Natural killer cell (primary cell): ENCODE measurements around the gene TMEM208. TPM values are rescaled to one million over a fixed set of nuclear protein-coding genes. Genes with fewer than 3 reads are reported as not detected.

Experiments used
- ATAC-seq, 3 donors: fragments of 150-1000 bp in 2 of 3; fragments of 200-7000 bp in 1 of 3; cut with Tn5 transposase; 1 replicate in 1 of 3; 2 replicates in 2 of 3; pipeline ENCODE4 v1.10.0; 2021; ENCODE audit warnings: mild to moderate bottlenecking in 2 of 3, moderate library complexity in 2 of 3
- DNase-seq, 2 donors: peaks; one replicate each; pipeline versions ENCODE4 v3.0.0 to v3.0.0-alpha.2; 2013 to 2021; ENCODE audit warnings: mixed read lengths in 1 of 2
- H3K27ac ChIP-seq: one replicate; pipeline ENCODE4 v1.5.1; 2013; ENCODE audit warnings: mild to moderate bottlenecking, low read length
- H3K27me3 ChIP-seq: one replicate; pipeline ENCODE4 v1.6.1; 2013; ENCODE audit warnings: low read length; ENCODE audit not compliant: control insufficient read depth, insufficient read depth
- H3K36me3 ChIP-seq: one replicate; pipeline ENCODE4 v1.6.1; 2013; ENCODE audit warnings: low read length; ENCODE audit not compliant: control insufficient read depth, insufficient read depth
- H3K4me1 ChIP-seq: one replicate; pipeline ENCODE4 v1.6.1; 2013; ENCODE audit warnings: low read length; ENCODE audit not compliant: control insufficient read depth, insufficient read depth
- H3K4me3 ChIP-seq: one replicate; pipeline ENCODE4 v1.5.1; 2013; ENCODE audit warnings: low read length
- H3K9me3 ChIP-seq: one replicate; pipeline ENCODE4 v1.6.1; 2013; ENCODE audit warnings: low read length; ENCODE audit not compliant: control insufficient read depth, insufficient read depth
- H3K27ac Mint-ChIP-seq, 2 donors: one replicate each; pipeline ENCODE4 v1.8.0; 2022; ENCODE audit warnings: mild to moderate bottlenecking in 2 of 2, mixed read lengths in 2 of 2, moderate library complexity in 1 of 2
- H3K27me3 Mint-ChIP-seq, 2 donors: one replicate each; pipeline ENCODE4 v1.8.0; 2022; ENCODE audit warnings: low read depth in 2 of 2, mixed read lengths in 2 of 2
- H3K36me3 Mint-ChIP-seq: one replicate; pipeline ENCODE4 v1.8.0; 2022; ENCODE audit warnings: mixed read lengths
- H3K4me1 Mint-ChIP-seq, 2 donors: one replicate each; pipeline ENCODE4 v1.8.0; 2022; ENCODE audit warnings: mixed read lengths in 2 of 2
- H3K4me3 Mint-ChIP-seq: one replicate; pipeline ENCODE4 v1.8.0; 2022; ENCODE audit warnings: mild to moderate bottlenecking, moderate library complexity, mixed read lengths
- H3K9me3 Mint-ChIP-seq, 2 donors: one replicate each; pipeline ENCODE4 v1.8.0; 2022; ENCODE audit warnings: mixed read lengths in 2 of 2
- CTCF ChIP-seq: fragments of 200-600 bp; IDR thresholded peaks from one replicate; pipeline ENCODE4 v1.8.0; 2022; ENCODE audit warnings: antibody characterized with exemption
- WGBS: methylation state at CpG from one replicate; pipeline ENCODE4 v1.1.7; 2013; ENCODE audit warnings: missing lambda C conversion rate; ENCODE audit not compliant: insufficient coverage; 5-methylcytosine and 5-hydroxymethylcytosine counted together
- intact Hi-C: fragments of 100-400 bp; cut with micrococcal nuclease; formaldehyde crosslinking; loops from one replicate; pipeline ENCODE4 v1.14.2; 2022
- total RNA-seq, 4 donors: library from RNA; stranded (reverse); fragments of 120-200 nt in 1 of 4; gene quantifications; one replicate each; pipeline versions ENCODE4 v1.2.3 to v1.2.4, GENCODE V29; 2013 to 2022

The TMEM208 gene
- total RNA-seq, 3 donors from 2014 or later (not counting 1 experiment from before 2014, with no cell fraction given) = 34.5 to 39.2 (median 36.7) TPM

GRCh38 chr16:67183627-67184452, 43.1 kb upstream of the TMEM208 start, which contains the start of gene MATCAP1:
Gene MATCAP1, minus strand, starts transcription at chr16:67183963. Its CDS starts 3,353 bp downstream, at chr16:67180610.
- H3K9me3 ChIP-seq = no peaks in the 10 kb centered on the region
- Mint-ChIP-seq H3K4me3 (peak within 1 kb of the TSS; percentile 95), H3K27me3 (peaks cover 0 to 7% of the 10 kb centered on the region in 2 donors), H3K9me3 (no peaks in the 10 kb centered on the region), H3K36me3 (no peaks in the 10 kb centered on the region), H3K4me1 (peaks cover 8 to 13% of the 10 kb centered on the region in 2 donors), H3K27ac (peak within 1 kb of the TSS in 1 of 2 donors; percentile 83)
- H3K4me1 ChIP-seq = peaks cover 24% of the 10 kb centered on the region
- no peak for TF ChIP-seq CTCF
- peak; percentile 90 to 97 for DNase-seq
- H3K36me3 ChIP-seq = no peaks in the 10 kb centered on the region
- peaks cover 2% of the 10 kb centered on the region for H3K27me3 ChIP-seq
- WGBS = 0% methylated on average over 77 of the region's 77 CpGs
- H3K27ac ChIP-seq = peak within 1 kb of the TSS; percentile 79
- intact Hi-C loops = loop anchor here (1.0 to 2.0 kb wide), 4 partner anchors 8 to 63 kb away; partner anchors contain the start of genes E2F4, FBXL8, FHOD1 and TMEM208
- peak within 1 kb of the TSS; percentile 63 for H3K4me3 ChIP-seq
- ATAC-seq = peak; percentile 93 to 97 (median 94)

- no peak for TF ChIP-seq CTCF
- Mint-ChIP-seq H3K27ac (peak overlapping the region in 1 of 2 donors; percentile 83), H3K36me3 (no peaks in the 10 kb centered on the region), H3K9me3 (no peaks in the 10 kb centered on the region), H3K27me3 (peaks cover 0 to 5% of the 10 kb centered on the region in 2 donors), H3K4me1 (peaks cover 8 to 11% of the 10 kb centered on the region in 2 donors), H3K4me3 (peak overlapping the region; percentile 95)
- intact Hi-C loops = loop anchor here (2.0 kb wide), 1 partner anchor 42 kb away; the partner anchor contains the start of gene TMEM208
- Histone ChIP-seq H3K9me3 (no peaks in the 10 kb centered on the region), H3K27ac (no peak overlapping the region), H3K4me3 (peak overlapping the region; percentile 63), H3K4me1 (peaks cover 23% of the 10 kb centered on the region), H3K36me3 (no peaks in the 10 kb centered on the region), H3K27me3 (peaks cover 2% of the 10 kb centered on the region)
- peak in 1 of 3 donors; percentile 1 for ATAC-seq
- 9% methylated on average over 59 of the region's 59 CpGs for WGBS
- DNase-seq = no peak
Measured at GRCh38 chr16:67184453-67184994, 42.4 kb upstream of the TMEM208 start.

GRCh38 chr16:67184995-67185650, 41.8 kb upstream of the TMEM208 start:
- peaks cover 23% of the 10 kb centered on the region for H3K4me1 ChIP-seq
- TF ChIP-seq CTCF = peak; percentile 84
- ATAC-seq (peak; percentile 37 to 52 (median 48)), DNase-seq (peak; percentile 83 to 89)
- no peak overlapping the region for H3K4me3 ChIP-seq
- no peak overlapping the region for H3K27ac ChIP-seq
- peak overlapping the region; percentile 95 for H3K4me3 Mint-ChIP-seq
- H3K4me1 Mint-ChIP-seq = peaks cover 8 to 11% of the 10 kb centered on the region in 2 donors
- H3K27ac Mint-ChIP-seq = peak overlapping the region; percentile 82 to 83
- H3K36me3 ChIP-seq = no peaks in the 10 kb centered on the region
- 18% methylated on average over 43 of the region's 43 CpGs for WGBS
- H3K36me3 Mint-ChIP-seq = no peaks in the 10 kb centered on the region
- H3K9me3 ChIP-seq = no peaks in the 10 kb centered on the region
- peaks cover 0 to 5% of the 10 kb centered on the region in 2 donors for H3K27me3 Mint-ChIP-seq
- H3K27me3 ChIP-seq = peaks cover 2% of the 10 kb centered on the region
- intact Hi-C loops = loop anchor here (1.0 to 2.0 kb wide), 2 partner anchors 42 to 208 kb away; partner anchors contain the start of gene TMEM208
- H3K9me3 Mint-ChIP-seq = no peaks in the 10 kb centered on the region
